Measurements from ENCODE around the gene UBE2Q1.
"Not testable (repeated sequence)": the region's sequence is repeated elsewhere in the genome, so short reads cannot be mapped to it uniquely, and the experiment has no call there.

Gene UBE2Q1

GRCh38 chr1:154550657-154551056 lies 7.8 kb downstream of the UBE2Q1 start:
- no peak for DNase-seq (ENCODE audit: low spot score)

GRCh38 chr1:154550070-154550469 lies 8.4 kb downstream of the UBE2Q1 start:
- DNase-seq (ENCODE audit: low spot score): no peak

GRCh38 chr1:154549202-154549770 lies 9.2 kb downstream of the UBE2Q1 start:
- no peak for DNase-seq (ENCODE audit: low spot score)

- no peak for DNase-seq (ENCODE audit: low spot score)
These were observed 10.4 kb downstream of the UBE2Q1 start for GRCh38 chr1:154548028-154548427.

GRCh38 chr1:154547105-154547732 lies 11.2 kb downstream of the UBE2Q1 start:
- no peak for DNase-seq (ENCODE audit: low spot score)

GRCh38 chr1:154546264-154547063 lies 12.0 kb downstream of the UBE2Q1 start:
- peak; percentile 68 for DNase-seq (ENCODE audit: low spot score)

GRCh38 chr1:154541231-154541630 lies 17.2 kb downstream of the UBE2Q1 start:
- DNase-seq (ENCODE audit: low spot score): no peak

GRCh38 chr1:154539486-154540483 lies 18.7 kb downstream of the UBE2Q1 start:
- no peak for DNase-seq (ENCODE audit: low spot score)

GRCh38 chr1:154536570-154536969 lies 21.9 kb downstream of the UBE2Q1 start:
- no peak for DNase-seq (ENCODE audit: low spot score)

- no peak for DNase-seq (ENCODE audit: low spot score)
These were observed 24.3 kb downstream of the UBE2Q1 start for GRCh38 chr1:154533952-154534844.

- DNase-seq (ENCODE audit: low spot score): not testable (repeated sequence)
These were observed 26.5 kb downstream of the UBE2Q1 start for GRCh38 chr1:154531950-154532349.

GRCh38 chr1:154529308-154529707 lies 29.2 kb downstream of the UBE2Q1 start:
- no peak for DNase-seq (ENCODE audit: low spot score)

GRCh38 chr1:154527192-154527591 lies 31.3 kb downstream of the UBE2Q1 start:
- DNase-seq (ENCODE audit: low spot score): no peak

GRCh38 chr1:154524881-154525280 lies 33.6 kb downstream of the UBE2Q1 start:
- no peak for DNase-seq (ENCODE audit: low spot score)

GRCh38 chr1:154521695-154522094 lies 36.8 kb downstream of the UBE2Q1 start:
- no peak for DNase-seq (ENCODE audit: low spot score)

GRCh38 chr1:154520333-154520732 lies 38.1 kb downstream of the UBE2Q1 start:
- DNase-seq (ENCODE audit: low spot score): no peak

GRCh38 chr1:154519591-154519991 lies 38.9 kb downstream of the UBE2Q1 start:
- no peak for DNase-seq (ENCODE audit: low spot score)

- no peak for DNase-seq (ENCODE audit: low spot score)
These were observed 40.8 kb downstream of the UBE2Q1 start for GRCh38 chr1:154517661-154518060.

- no peak for DNase-seq (ENCODE audit: low spot score)
These were observed 44.4 kb downstream of the UBE2Q1 start for GRCh38 chr1:154514066-154514553.

- no peak for DNase-seq (ENCODE audit: low spot score)
These were observed 45.7 kb downstream of the UBE2Q1 start for GRCh38 chr1:154512760-154513159.

GRCh38 chr1:154503898-154504297 lies 54.6 kb downstream of the UBE2Q1 start:
- DNase-seq (ENCODE audit: low spot score): no peak
